K562 (cell line): Measurements from ENCODE around the gene MATN1. TPM values are rescaled to one million over a fixed set of nuclear protein-coding genes. Genes with fewer than 3 reads are reported as not detected.

Experiments used
- ATF7 ChIP-seq: fragments of 450-650 bp; IDR thresholded peaks from 2 replicates; pipeline ENCODE4 v1.7.1; 2014; ENCODE audit warnings: mild to moderate bottlenecking, moderate library complexity
- CAMTA2 ChIP-seq: fragments of 250-450 bp; sonication (Bioruptor Pico); conservative IDR thresholded peaks from 2 replicates; pipeline ENCODE4 v1.5.1; 2022
- CEBPB ChIP-seq: fragments of 450-650 bp; IDR thresholded peaks from 2 replicates; pipeline ENCODE4 v1.6.1; 2016; ENCODE audit warnings: missing genetic modification characterization, missing compliant biosample characterization
- FOXP1 ChIP-seq: sonication (generic); formaldehyde crosslinking; IDR thresholded peaks from 2 replicates; pipeline ENCODE4 v1.8.0; 2022; ENCODE audit warnings: mild to moderate bottlenecking, missing genetic modification reagents
- GTF3C2 ChIP-seq: IDR thresholded peaks from 3 replicates; pipeline ENCODE4 v1.6.1; 2011; ENCODE audit warnings: borderline replicate concordance, mild to moderate bottlenecking, moderate library complexity; ENCODE audit not compliant: insufficient read length; ENCODE audit errors: extremely low read depth
- ZFPM2 ChIP-seq: fragments of 250-450 bp; sonication (Bioruptor Pico); IDR thresholded peaks from 2 replicates; pipeline ENCODE4 v1.5.1; 2022; ENCODE audit warnings: mild to moderate bottlenecking
- ZNF133 ChIP-seq: fragments of 250-450 bp; sonication (Bioruptor Pico); IDR thresholded peaks from 2 replicates; pipeline ENCODE4 v1.4.0; 2020; ENCODE audit warnings: mild to moderate bottlenecking
- ZNF311 ChIP-seq: fragments of 250-450 bp; sonication (Bioruptor Pico); IDR thresholded peaks from 2 replicates; pipeline ENCODE4 v1.4.0; 2020; ENCODE audit warnings: mild to moderate bottlenecking, moderate library complexity
- ZNF740 ChIP-seq, 3 experiments: fragments of 200-800 bp in 1 of 3; sonication (Bioruptor generic) in 1 of 3; sonication (generic) in 1 of 3; formaldehyde crosslinking in 1 of 3; IDR thresholded peaks; 2 replicates each; pipeline versions ENCODE4 v1.6.1 to v1.8.0; 2016 to 2022; ENCODE audit warnings: mild to moderate bottlenecking in 2 of 3, missing compliant biosample characterization in 2 of 3, missing genetic modification characterization in 2 of 3, missing genetic modification reagents in 1 of 3
- polyA plus RNA-seq, 8 experiments: library from polyadenylated mRNA; depleted of rRNA in 4 of 8; stranded (reverse) in 5 of 8; unstranded in 3 of 8; fragments of >200 nt; fragmentation: Nextera tagmentation in 2 of 8; fragmentation: Illumina TruSeq in 1 of 8; extraction: Ambion mirVana in 2 of 8; extraction: Trizol in 1 of 8; gene quantifications; 2 replicates each; pipeline versions ENCODE4 v1.2.1 to v1.2.3, GENCODE V29; 2011 to 2014; ENCODE audit warnings: inconsistent platforms in 1 of 8, missing spikeins in 1 of 8
- total RNA-seq, 7 experiments: library from RNA; depleted of rRNA in 6 of 7; stranded (reverse); fragments of >200 nt in 6 of 7; fragmentation: Illumina TruSeq in 2 of 7; extraction: Trizol in 2 of 7; gene quantifications; 2 replicates each; pipeline versions ENCODE4 v1.2.1 to v1.2.3, GENCODE V29; 2011 to 2021; ENCODE audit warnings: low replicate concordance in 1 of 7
- TF ChIP-seq, protein P1 (sequence below): fragments of 450-650 bp; formaldehyde crosslinking; IDR thresholded peaks from 2 replicates; pipeline ENCODE4 v1.4.0; 2020; ENCODE audit warnings: mild to moderate bottlenecking, moderate library complexity
- TF ChIP-seq, protein P2 (sequence below): sonication (generic); IDR thresholded peaks from 2 replicates; pipeline ENCODE4 v1.6.1; 2016

MATN1 gene
- total and polyA plus RNA-seq, 9 of the 15 experiments (the other 6 are each of a cell fraction or from before 2014, with no cell fraction given) = 0.10 to 2.3 (median 1.2) TPM

DNA sequence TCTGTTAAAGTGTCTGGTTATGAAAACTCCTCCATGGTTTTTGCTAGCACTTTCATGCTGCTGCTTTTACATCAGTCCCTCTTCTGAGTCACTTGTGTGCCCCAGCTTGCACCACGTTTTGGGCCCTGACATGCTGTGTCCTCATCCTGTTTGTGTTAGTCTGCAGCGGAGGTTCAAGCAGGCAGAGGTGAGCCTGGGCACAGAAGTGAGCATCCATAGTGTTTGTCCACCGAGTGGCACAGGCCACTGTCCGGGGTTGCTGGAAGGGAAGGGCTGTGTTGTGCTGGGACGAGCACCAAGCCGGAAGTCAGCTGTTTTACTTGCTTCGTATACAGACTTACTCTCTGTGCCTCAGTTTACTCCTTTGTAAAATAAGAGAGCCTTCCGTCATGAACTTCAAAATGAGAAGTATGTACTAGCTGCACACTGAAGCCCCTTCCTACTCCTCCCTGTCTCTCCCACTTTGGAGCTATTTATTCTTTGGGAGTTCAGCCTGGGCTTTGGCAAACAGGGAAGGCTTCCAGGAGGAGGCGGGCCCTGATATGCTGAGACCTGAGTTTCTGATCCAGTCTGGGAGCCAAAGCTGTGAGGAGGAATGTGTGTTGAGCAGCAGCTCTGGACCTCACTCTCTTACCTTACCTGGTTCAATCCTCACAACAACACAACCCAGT lies 44.9 kb upstream of the MATN1 start (continued):
- TF ChIP-seq GTF3C2 (peak; percentile 15), ZNF133 (0 out of 2 replicates have a peak, but pooled peaks have one; percentile 15), ZNF311 (CRISPR knock-in tag) (peak; percentile 55; the same call in 1 of the 2 replicates), CAMTA2 (CRISPR knock-in tag) (0 out of 2 replicates have a peak, but pooled peaks have one; percentile 7), FOXP1 (CRISPR knock-in tag) (no peak), ATF7 (no peak), CEBPB (tag) (no peak), ZNF740 (CRISPR knock-in tag; IDR thresholded peaks at IDR 0.05) (no peak), ZNF740 (tag; IDR thresholded peaks at IDR 0.05) (0 out of 4 replicates have a peak, but pooled peaks of 1 of the 2 experiments have one; percentile 66), ZFPM2 (0 out of 2 replicates have a peak, but pooled peaks have one; percentile 14)
- TF ChIP-seq, protein P1, sequence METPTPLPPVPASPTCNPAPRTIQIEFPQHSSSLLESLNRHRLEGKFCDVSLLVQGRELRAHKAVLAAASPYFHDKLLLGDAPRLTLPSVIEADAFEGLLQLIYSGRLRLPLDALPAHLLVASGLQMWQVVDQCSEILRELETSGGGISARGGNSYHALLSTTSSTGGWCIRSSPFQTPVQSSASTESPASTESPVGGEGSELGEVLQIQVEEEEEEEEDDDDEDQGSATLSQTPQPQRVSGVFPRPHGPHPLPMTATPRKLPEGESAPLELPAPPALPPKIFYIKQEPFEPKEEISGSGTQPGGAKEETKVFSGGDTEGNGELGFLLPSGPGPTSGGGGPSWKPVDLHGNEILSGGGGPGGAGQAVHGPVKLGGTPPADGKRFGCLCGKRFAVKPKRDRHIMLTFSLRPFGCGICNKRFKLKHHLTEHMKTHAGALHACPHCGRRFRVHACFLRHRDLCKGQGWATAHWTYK (CRISPR knock-in tag) = peak; percentile 90
- TF ChIP-seq, protein P2, sequence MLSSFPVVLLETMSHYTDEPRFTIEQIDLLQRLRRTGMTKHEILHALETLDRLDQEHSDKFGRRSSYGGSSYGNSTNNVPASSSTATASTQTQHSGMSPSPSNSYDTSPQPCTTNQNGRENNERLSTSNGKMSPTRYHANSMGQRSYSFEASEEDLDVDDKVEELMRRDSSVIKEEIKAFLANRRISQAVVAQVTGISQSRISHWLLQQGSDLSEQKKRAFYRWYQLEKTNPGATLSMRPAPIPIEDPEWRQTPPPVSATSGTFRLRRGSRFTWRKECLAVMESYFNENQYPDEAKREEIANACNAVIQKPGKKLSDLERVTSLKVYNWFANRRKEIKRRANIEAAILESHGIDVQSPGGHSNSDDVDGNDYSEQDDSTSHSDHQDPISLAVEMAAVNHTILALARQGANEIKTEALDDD = no peak
